ENCODE results near the gene LRSAM1. TPM values are rescaled to one million over a fixed set of nuclear protein-coding genes. Genes with fewer than 3 reads are reported as not detected.

The LRSAM1 gene
- total and polyA plus RNA-seq, 4 donors, result 6.6 to 9.7 (median 7.1) TPM

- H3K27me3 ChIP-seq (ENCODE audit: control insufficient read depth in 4 of 4, insufficient read depth in 4 of 4, low read length in 3 of 4), result no peaks in the 10 kb centered on the region
- H3K9me3 ChIP-seq (ENCODE audit: control insufficient read depth in 4 of 4, low read length in 3 of 4), result peaks cover 8 to 11% (median 10%) of the 10 kb centered on the region in 4 donors
- H3K9ac ChIP-seq (ENCODE audit: low read depth in 1 of 2, low read length in 2 of 2), result no peak overlapping the region
- no peak for TF ChIP-seq ATF3 (IDR thresholded peaks at IDR 0.05)
- no peak for TF ChIP-seq FOXA1 (IDR thresholded peaks at IDR 0.05)
- no peak for TF ChIP-seq HNF4A (conservative IDR thresholded peaks at IDR 0.05)
- no peak for TF ChIP-seq CTCF (IDR thresholded peaks at IDR 0.05; ENCODE audit: low read depth, low read length, missing input control)
- no peak for TF ChIP-seq HNF4G (IDR thresholded peaks at IDR 0.05)
- TF ChIP-seq ZBTB33 (IDR thresholded peaks at IDR 0.05), result no peak
- TF ChIP-seq FOXA2 (IDR thresholded peaks at IDR 0.05), result no peak
- WGBS, result 94% methylated on average over 7 of the region's 7 CpGs
- no peak overlapping the region for H3K4me3 ChIP-seq (ENCODE audit: low read depth in 1 of 3, low read length in 3 of 3)
- H3K27ac ChIP-seq (ENCODE audit: low read depth in 1 of 2, low read length in 2 of 2), result no peak overlapping the region
- H3K36me3 ChIP-seq (ENCODE audit: control insufficient read depth in 4 of 4, insufficient read depth in 3 of 4, low read depth in 1 of 4, low read length in 3 of 4), result peaks cover 17 to 66% (median 51%) of the 10 kb centered on the region in 4 donors
- peaks cover 5 to 28% (median 22%) of the 10 kb centered on the region in 4 donors for H3K4me1 ChIP-seq (ENCODE audit: control insufficient read depth in 4 of 4, insufficient read depth in 4 of 4, low read length in 3 of 4)
- no peak for DNase-seq (ENCODE audit: low spot score)
Observed at GRCh38 chr9:127446713-127447415, 4.4 kb upstream of the LRSAM1 start.

GRCh38 chr9:127447416-127448111, 3.7 kb upstream of the LRSAM1 start:
- H3K27ac ChIP-seq (ENCODE audit: low read depth in 1 of 2, low read length in 2 of 2), result no peak overlapping the region
- no peak overlapping the region for H3K9ac ChIP-seq (ENCODE audit: low read depth in 1 of 2, low read length in 2 of 2)
- H3K9me3 ChIP-seq (ENCODE audit: control insufficient read depth in 4 of 4, low read length in 3 of 4), result peaks cover 8 to 11% (median 10%) of the 10 kb centered on the region in 4 donors
- TF ChIP-seq MAX (IDR thresholded peaks at IDR 0.05) (no peak), RAD21 (IDR thresholded peaks at IDR 0.05) (no peak), ATF3 (IDR thresholded peaks at IDR 0.05) (no peak), HNF4A (conservative IDR thresholded peaks at IDR 0.05) (no peak), ZBTB33 (IDR thresholded peaks at IDR 0.05) (no peak), SP1 (IDR thresholded peaks at IDR 0.05) (no peak), RXRA (IDR thresholded peaks at IDR 0.05) (no peak), REST (IDR thresholded peaks at IDR 0.05) (no peak), TAF1 (conservative IDR thresholded peaks at IDR 0.05) (no peak), CTCF (IDR thresholded peaks at IDR 0.05; ENCODE audit: low read depth, low read length, missing input control) (no peak), JUND (IDR thresholded peaks at IDR 0.05) (no peak), FOXA2 (IDR thresholded peaks at IDR 0.05) (no peak), NR2F2 (IDR thresholded peaks at IDR 0.05) (no peak)
- DNase-seq (ENCODE audit: low spot score), result no peak
- H3K36me3 ChIP-seq (ENCODE audit: control insufficient read depth in 4 of 4, insufficient read depth in 3 of 4, low read depth in 1 of 4, low read length in 3 of 4), result peaks cover 17 to 66% (median 50%) of the 10 kb centered on the region in 4 donors
- no peaks in the 10 kb centered on the region for H3K27me3 ChIP-seq (ENCODE audit: control insufficient read depth in 4 of 4, insufficient read depth in 4 of 4, low read length in 3 of 4)
- peaks cover 5 to 35% (median 28%) of the 10 kb centered on the region in 4 donors for H3K4me1 ChIP-seq (ENCODE audit: control insufficient read depth in 4 of 4, insufficient read depth in 4 of 4, low read length in 3 of 4)
- WGBS, result 87% methylated on average over 7 of the region's 7 CpGs
- no peak overlapping the region for H3K4me3 ChIP-seq (ENCODE audit: low read depth in 1 of 3, low read length in 3 of 3)

Measured in liver (tissue), 9 donors.